Left ventricle myocardium inferior (tissue), 1 donor: ENCODE data around the gene ADAMTSL5. TPM values are rescaled to one million over a fixed set of nuclear protein-coding genes. Genes with fewer than 3 reads are reported as not detected.

Source experiments
- DNase-seq: peaks from one replicate; pipeline ENCODE4 v3.0.0-alpha.2; 2020
- H3K27ac ChIP-seq: fragments of 200-600 bp; replicated peaks from 2 replicates; pipeline ENCODE4 v1.8.0; 2021
- H3K27me3 ChIP-seq: fragments of 200-600 bp; 2 replicates; pipeline ENCODE4 v1.8.0; 2021; ENCODE audit warnings: low read depth
- H3K36me3 ChIP-seq: fragments of 200-600 bp; 2 replicates; pipeline ENCODE4 v1.8.0; 2021
- H3K4me1 ChIP-seq: fragments of 200-600 bp; 2 replicates; pipeline ENCODE4 v1.8.0; 2021
- H3K4me3 ChIP-seq: fragments of 200-600 bp; 2 replicates; pipeline ENCODE4 v1.8.0; 2021; ENCODE audit warnings: mild to moderate bottlenecking, moderate library complexity
- H3K9me3 ChIP-seq: fragments of 200-600 bp; replicated peaks from 2 replicates; pipeline ENCODE4 v1.8.0; 2021
- intact Hi-C: fragments of 100-400 bp; cut with micrococcal nuclease; formaldehyde crosslinking; loops from one replicate; pipeline ENCODE4 v1.11.0; 2022
- total RNA-seq: library from RNA; stranded (reverse); fragmentation: NEBNext Ultra II Directional; extraction: Animal tissue kit (Norgen Biotek cat#: 25700); gene quantifications from one replicate; pipeline ENCODE4 v1.2.1, GENCODE V29; 2021
- TF ChIP-seq, protein P1 (sequence below): fragments of 200-600 bp; IDR thresholded peaks from 2 replicates; pipeline ENCODE4 v1.8.0; 2021; ENCODE audit warnings: antibody characterized with exemption, mild to moderate bottlenecking, borderline replicate concordance
- donor health status: DM: no; HTN: yes; CAD: no; lungs with severe emphysema.

Gene ADAMTSL5
- total RNA-seq, 1 donor from 2014 or later = 36.8 TPM

DNA sequence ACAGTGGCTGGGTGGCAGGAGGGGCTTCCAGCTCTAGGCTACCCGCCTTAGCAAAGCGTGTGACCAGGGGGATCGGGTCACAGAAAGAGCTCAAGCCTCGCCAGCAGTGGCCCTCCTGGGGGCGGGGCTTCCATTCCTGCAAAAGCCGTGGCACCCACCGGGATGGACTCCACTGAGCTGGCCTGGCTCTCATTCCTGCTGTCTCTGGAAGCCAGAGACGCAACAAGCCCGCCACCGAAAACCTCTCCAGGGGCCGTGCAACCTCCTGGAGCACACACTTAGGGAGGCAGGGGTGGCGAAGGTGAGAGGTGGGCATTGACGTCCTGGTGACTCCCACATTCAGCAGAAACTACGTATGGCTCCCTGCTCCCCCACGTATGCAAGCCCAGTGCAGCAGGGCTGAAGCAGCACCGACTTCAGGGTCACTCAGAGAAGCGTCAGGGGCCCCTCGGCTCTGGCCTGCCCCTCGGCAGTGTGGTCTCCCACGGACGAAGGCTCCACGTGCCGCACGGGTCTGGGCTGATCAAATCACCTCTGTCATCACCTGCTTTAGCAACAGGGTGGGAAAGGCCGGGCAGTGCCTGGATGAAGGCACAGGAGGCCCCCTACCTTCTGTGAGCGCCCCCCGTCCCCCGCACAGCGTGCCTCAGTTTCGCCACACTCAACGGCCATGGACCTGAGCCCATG lies 36.9 kb downstream of the ADAMTSL5 start:
- Histone ChIP-seq H3K36me3 (peaks cover 4% of the 10 kb centered on the region), H3K4me1 (peaks cover 54% of the 10 kb centered on the region), H3K4me3 (no peak overlapping the region), H3K9me3 (no peaks in the 10 kb centered on the region), H3K27ac (no peak overlapping the region), H3K27me3 (peaks cover 21% of the 10 kb centered on the region)
- DNase-seq = no peak
- TF ChIP-seq, protein P1, sequence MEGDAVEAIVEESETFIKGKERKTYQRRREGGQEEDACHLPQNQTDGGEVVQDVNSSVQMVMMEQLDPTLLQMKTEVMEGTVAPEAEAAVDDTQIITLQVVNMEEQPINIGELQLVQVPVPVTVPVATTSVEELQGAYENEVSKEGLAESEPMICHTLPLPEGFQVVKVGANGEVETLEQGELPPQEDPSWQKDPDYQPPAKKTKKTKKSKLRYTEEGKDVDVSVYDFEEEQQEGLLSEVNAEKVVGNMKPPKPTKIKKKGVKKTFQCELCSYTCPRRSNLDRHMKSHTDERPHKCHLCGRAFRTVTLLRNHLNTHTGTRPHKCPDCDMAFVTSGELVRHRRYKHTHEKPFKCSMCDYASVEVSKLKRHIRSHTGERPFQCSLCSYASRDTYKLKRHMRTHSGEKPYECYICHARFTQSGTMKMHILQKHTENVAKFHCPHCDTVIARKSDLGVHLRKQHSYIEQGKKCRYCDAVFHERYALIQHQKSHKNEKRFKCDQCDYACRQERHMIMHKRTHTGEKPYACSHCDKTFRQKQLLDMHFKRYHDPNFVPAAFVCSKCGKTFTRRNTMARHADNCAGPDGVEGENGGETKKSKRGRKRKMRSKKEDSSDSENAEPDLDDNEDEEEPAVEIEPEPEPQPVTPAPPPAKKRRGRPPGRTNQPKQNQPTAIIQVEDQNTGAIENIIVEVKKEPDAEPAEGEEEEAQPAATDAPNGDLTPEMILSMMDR = no peak
- intact Hi-C loops = no loop called here

DNA sequence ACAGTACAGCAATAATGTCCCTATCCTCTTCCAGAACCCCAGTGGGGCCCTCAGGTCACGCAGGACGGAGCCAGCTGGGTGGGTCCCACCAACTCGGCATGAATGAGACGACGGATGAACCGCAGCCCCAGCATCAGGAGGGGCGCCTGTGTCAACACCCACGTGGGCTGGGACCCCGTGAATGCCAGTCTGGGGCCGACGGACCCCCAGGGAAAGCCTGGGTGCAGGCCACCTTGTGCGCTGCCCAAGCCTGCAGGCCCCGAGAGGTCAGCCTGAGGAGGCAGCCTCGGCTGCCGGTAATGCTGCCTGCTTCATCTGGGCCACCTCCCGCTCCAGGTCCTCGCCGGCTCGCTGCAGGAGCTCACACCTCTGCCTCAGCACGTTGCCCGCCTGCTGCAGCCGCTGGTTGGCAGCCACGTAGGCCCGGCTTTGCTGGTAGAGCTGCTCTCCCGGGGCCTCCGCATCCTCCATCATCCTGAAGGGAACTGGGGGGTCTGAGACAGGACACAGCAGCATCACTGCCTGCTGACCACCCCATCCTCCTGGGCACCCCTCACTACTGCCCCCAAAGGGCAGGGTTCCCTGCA lies 38.0 kb downstream of the ADAMTSL5 start:
- peak overlapping the region; percentile 60 for H3K27ac ChIP-seq
- peaks cover 65% of the 10 kb centered on the region for H3K4me1 ChIP-seq
- TF ChIP-seq, protein P1 = no peak
- H3K9me3 ChIP-seq = no peaks in the 10 kb centered on the region
- H3K36me3 ChIP-seq = peaks cover 4% of the 10 kb centered on the region
- H3K4me3 ChIP-seq = no peak overlapping the region
- H3K27me3 ChIP-seq = peaks cover 32% of the 10 kb centered on the region
- intact Hi-C loops = no loop called here
- no peak for DNase-seq

DNA sequence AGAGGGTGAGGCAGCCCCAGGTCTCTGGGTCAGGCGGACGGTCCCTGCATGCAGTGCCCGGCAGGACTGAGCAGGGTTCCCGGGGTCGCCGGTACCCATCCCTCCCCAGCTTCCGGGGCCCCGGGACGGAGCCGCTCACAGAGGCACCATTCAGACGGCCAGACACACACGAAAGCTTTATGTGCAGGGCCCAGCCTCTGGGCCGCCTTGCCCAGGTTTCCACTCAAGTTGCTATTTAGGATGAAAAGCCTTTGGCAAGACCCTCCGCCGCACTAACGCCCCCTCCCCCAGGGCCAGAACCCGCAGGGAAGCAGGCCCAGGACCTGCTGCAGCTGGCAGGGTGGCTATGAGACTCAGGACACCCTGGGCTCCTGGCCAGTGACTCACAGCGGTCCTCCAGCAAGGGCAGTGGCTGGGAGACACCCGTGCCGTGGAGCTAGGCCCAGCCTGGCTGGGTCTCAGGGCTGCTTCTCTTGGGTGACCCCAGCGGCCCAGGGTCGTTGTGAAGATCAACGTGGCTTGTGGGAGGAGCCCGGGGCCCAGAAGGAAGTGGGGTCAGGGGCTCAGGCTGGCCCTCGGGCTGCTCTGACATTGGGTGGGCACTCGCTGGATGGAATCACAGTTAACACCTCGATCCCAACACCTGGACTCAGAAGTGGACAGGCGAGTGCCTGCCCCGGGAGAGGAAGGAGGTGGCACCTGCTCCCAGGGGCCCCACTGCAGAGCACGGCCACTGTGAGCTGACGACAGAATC lies 38.6 kb downstream of the ADAMTSL5 start:
- DNase-seq = peak; percentile 46
- intact Hi-C loops = no loop called here
- Histone ChIP-seq H3K27me3 (peaks cover 37% of the 10 kb centered on the region), H3K27ac (peak overlapping the region; percentile 60), H3K4me3 (no peak overlapping the region), H3K9me3 (no peaks in the 10 kb centered on the region), H3K36me3 (peaks cover 4% of the 10 kb centered on the region), H3K4me1 (peaks cover 62% of the 10 kb centered on the region)
- TF ChIP-seq, protein P1 = no peak

DNA sequence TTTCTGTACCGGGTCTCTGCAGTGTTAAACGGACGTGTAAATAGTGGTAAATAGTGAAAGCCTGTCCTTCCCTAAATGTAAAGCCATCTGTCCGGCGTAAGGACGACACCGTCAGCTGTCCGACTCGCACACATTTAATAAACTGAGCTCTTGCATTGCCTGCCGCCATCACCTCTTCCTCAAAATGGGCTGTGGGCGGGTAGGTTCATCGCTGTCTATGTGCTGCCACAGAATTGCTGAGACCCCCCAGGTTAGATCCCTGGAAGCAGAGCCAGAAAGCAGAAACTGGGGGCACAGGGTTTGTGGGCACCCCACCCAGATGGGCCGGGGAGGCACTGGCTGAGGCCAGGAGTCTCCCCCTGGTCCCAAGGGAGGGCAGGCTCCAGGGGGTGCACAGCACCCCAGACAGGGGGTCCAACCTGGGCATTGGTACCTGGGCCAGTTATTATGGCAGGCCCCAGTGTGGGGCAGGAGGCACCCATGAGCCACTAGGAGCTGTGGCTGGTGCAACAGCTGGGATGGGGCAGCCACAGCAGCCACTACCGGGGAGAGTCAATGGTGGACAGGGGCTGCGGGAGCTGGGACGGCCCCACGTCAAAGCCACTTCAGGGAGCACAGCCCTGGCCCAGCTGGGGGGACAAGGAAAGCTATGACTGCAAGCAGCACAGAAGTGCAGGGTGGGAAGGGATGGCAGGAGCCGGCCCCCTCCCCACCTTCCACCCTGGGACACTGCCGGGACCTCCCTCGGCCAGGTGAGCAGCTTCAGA lies 39.6 kb downstream of the ADAMTSL5 start:
- H3K36me3 ChIP-seq = peaks cover 4% of the 10 kb centered on the region

More for the DNA sequence above, 39.6 kb downstream of the ADAMTSL5 start:
- H3K27me3 ChIP-seq = peaks cover 45% of the 10 kb centered on the region
- no peak overlapping the region for H3K4me3 ChIP-seq
- H3K9me3 ChIP-seq = no peaks in the 10 kb centered on the region
- H3K27ac ChIP-seq = peak overlapping the region; percentile 60
- peaks cover 64% of the 10 kb centered on the region for H3K4me1 ChIP-seq
- DNase-seq = no peak
- intact Hi-C loops = no loop called here
- TF ChIP-seq, protein P1 = no peak
